OCI-LY1 (cell line): ENCODE data around the gene STXBP6.

Experiments
- H2AFZ ChIP-seq: fragments of 200-600 bp; sonication (generic), shearing (Covaris generic); 2 replicates; pipeline ENCODE4 v1.6.0; 2014; ENCODE audit warnings: antibody characterized with exemption, mild to moderate bottlenecking, low read length
- H3F3A ChIP-seq: fragments of 200-600 bp; sonication (generic), shearing (Covaris generic); 2 replicates; pipeline ENCODE4 v1.6.0; 2014; ENCODE audit warnings: mild to moderate bottlenecking, antibody characterized with exemption, low read length, moderate library complexity; ENCODE audit not compliant: insufficient read depth
- H3K27ac ChIP-seq: fragments of 200-600 bp; sonication (generic); 2 replicates; pipeline ENCODE4 v1.5.1; 2014; ENCODE audit warnings: low read length, mixed run types, mild to moderate bottlenecking, low read depth; ENCODE audit not compliant: poor library complexity, severe bottlenecking
- H3K27me3 ChIP-seq: fragments of 200-600 bp; sonication (generic); 2 replicates; pipeline ENCODE4 v1.6.0; 2014; ENCODE audit warnings: antibody characterized with exemption, mild to moderate bottlenecking, low read length, moderate library complexity; ENCODE audit not compliant: insufficient read depth
- H3K36me3 ChIP-seq: fragments of 200-600 bp; sonication (generic); 2 replicates; pipeline ENCODE4 v1.6.1; 2014; ENCODE audit warnings: mild to moderate bottlenecking, antibody characterized with exemption, low read length, moderate library complexity, mixed read lengths; ENCODE audit not compliant: insufficient read depth
- H3K4me1 ChIP-seq: fragments of 200-600 bp; sonication (generic); 2 replicates; pipeline ENCODE4 v1.5.1; 2014; ENCODE audit warnings: mild to moderate bottlenecking, low read length, moderate library complexity; ENCODE audit not compliant: insufficient read depth, severe bottlenecking
- H3K4me2 ChIP-seq: fragments of 200-600 bp; sonication (generic), shearing (Covaris generic); 2 replicates; pipeline ENCODE4 v1.6.1; 2014; ENCODE audit warnings: low read length
- H3K4me3 ChIP-seq: fragments of 200-600 bp; sonication (generic); 2 replicates; pipeline ENCODE4 v1.5.1; 2014; ENCODE audit warnings: low read length, low read depth, mild to moderate bottlenecking, mixed read lengths; ENCODE audit not compliant: poor library complexity, severe bottlenecking
- H3K79me2 ChIP-seq: fragments of 200-600 bp; shearing (Covaris generic); 2 replicates; pipeline ENCODE4 v1.6.1; 2016; ENCODE audit warnings: mixed run types, low read length, mixed read lengths; ENCODE audit not compliant: insufficient read depth
- H3K9ac ChIP-seq: fragments of 200-600 bp; sonication (generic), shearing (Covaris generic); 2 replicates; pipeline ENCODE4 v1.6.1; 2014; ENCODE audit warnings: mild to moderate bottlenecking, low read length, mixed read lengths
- H3K9me2 ChIP-seq: fragments of 200-600 bp; sonication (generic), shearing (Covaris generic); 2 replicates; pipeline ENCODE4 v1.6.1; 2014; ENCODE audit warnings: low read depth, mild to moderate bottlenecking, low read length, mixed read lengths
- H3K9me3 ChIP-seq: fragments of 200-600 bp; shearing (Covaris generic); 2 replicates; pipeline ENCODE4 v1.6.1; 2014; ENCODE audit warnings: low read length, mixed read lengths
- H4K20me1 ChIP-seq: fragments of 200-600 bp; sonication (generic), shearing (Covaris generic); 2 replicates; pipeline ENCODE4 v1.6.0; 2016; ENCODE audit warnings: mild to moderate bottlenecking, low read length; ENCODE audit not compliant: insufficient read depth
- CTCF ChIP-seq: fragments of 200-600 bp; sonication (generic), shearing (Covaris generic); IDR thresholded peaks from 2 replicates; pipeline ENCODE4 v1.5.1; 2017; ENCODE audit warnings: mild to moderate bottlenecking, antibody characterized with exemption, low read length, moderate library complexity, mixed read lengths
- EZH2 ChIP-seq: fragments of 200-600 bp; sonication (generic), shearing (Covaris generic); IDR thresholded peaks from 2 replicates; pipeline ENCODE4 v1.8.0; 2017; ENCODE audit warnings: borderline replicate concordance, mixed run types, mild to moderate bottlenecking, antibody characterized with exemption, low read length, moderate library complexity, mixed read lengths

The STXBP6 gene

GRCh38 chr14:24909523-24910302 is 140.2 kb downstream of the STXBP6 start:
- Histone ChIP-seq H3K4me1 (peaks cover 20% of the 10 kb centered on the region), H3K4me2 (no peak overlapping the region), H3K79me2 (no peaks in the 10 kb centered on the region), H4K20me1 (no peaks in the 10 kb centered on the region), H3K9me3 (no peaks in the 10 kb centered on the region), H3K4me3 (no peak overlapping the region), H3K27ac (no peak overlapping the region), H3K9ac (no peak overlapping the region), H2AFZ (no peak overlapping the region), H3K36me3 (no peaks in the 10 kb centered on the region), H3K27me3 (no peaks in the 10 kb centered on the region), H3K9me2 (no peaks in the 10 kb centered on the region), H3F3A (no peaks in the 10 kb centered on the region)
- TF ChIP-seq CTCF (no peak), EZH2 (no peak)

GRCh38 chr14:24908592-24909236 is 141.2 kb downstream of the STXBP6 start:
- Histone ChIP-seq H2AFZ (no peak overlapping the region), H3K4me3 (no peak overlapping the region), H3K9me3 (no peaks in the 10 kb centered on the region), H4K20me1 (no peaks in the 10 kb centered on the region), H3K36me3 (no peaks in the 10 kb centered on the region), H3K9me2 (no peaks in the 10 kb centered on the region), H3K9ac (no peak overlapping the region), H3K27ac (no peak overlapping the region), H3F3A (no peaks in the 10 kb centered on the region), H3K4me2 (no peak overlapping the region), H3K79me2 (no peaks in the 10 kb centered on the region), H3K27me3 (no peaks in the 10 kb centered on the region), H3K4me1 (peaks cover 20% of the 10 kb centered on the region)
- no peak for TF ChIP-seq CTCF
- no peak for TF ChIP-seq EZH2

- Histone ChIP-seq H3K79me2 (no peaks in the 10 kb centered on the region), H3K4me3 (no peak overlapping the region), H3K36me3 (no peaks in the 10 kb centered on the region), H3K9me2 (no peaks in the 10 kb centered on the region), H3K4me2 (no peak overlapping the region), H2AFZ (no peak overlapping the region), H3K9me3 (no peaks in the 10 kb centered on the region), H3K9ac (no peak overlapping the region), H3K27me3 (no peaks in the 10 kb centered on the region), H4K20me1 (no peaks in the 10 kb centered on the region), H3K27ac (no peak overlapping the region), H3K4me1 (no peaks in the 10 kb centered on the region), H3F3A (no peaks in the 10 kb centered on the region)
- no peak for TF ChIP-seq CTCF
- no peak for TF ChIP-seq EZH2
Observed at GRCh38 chr14:24904533-24904932, 145.4 kb downstream of the STXBP6 start.
